A549 (cell line): ENCODE measurements around the gene GLRA1. TPM values are rescaled to one million over a fixed set of nuclear protein-coding genes. Genes with fewer than 3 reads are reported as not detected.

ENCODE experiments used
- ATAC-seq, 2 experiments: fragments of 200-7000 bp in 1 of 2; fragments of >200 bp in 1 of 2; cut with Nextera tagmentation in 1 of 2; cut with Tn5 transposase in 1 of 2; 3 replicates each; pipeline versions ENCODE4 v1.8.0 to v1.9.1; 2018 to 2020; ENCODE audit warnings: mild to moderate bottlenecking in 1 of 2, moderate library complexity in 1 of 2
- CTCF ChIA-PET: fragments of 300-600 bp; sonication (Branson Sonifier 250); formaldehyde crosslinking; extraction: SDS; loops from one replicate; lab custom pipeline; 2021; ENCODE audit warnings: antibody characterized with exemption, inconsistent platforms; lab: Yijun Ruan, JAX
- POLR2A ChIA-PET: fragments of 350-600 bp; formaldehyde crosslinking; extraction: SDS; loops from one replicate; lab custom pipeline; 2021; ENCODE audit warnings: antibody characterized with exemption, inconsistent platforms; lab: Yijun Ruan, JAX
- DNase-seq, 2 experiments: peaks; one replicate each; pipeline versions ENCODE4 v3.0.0 to v3.0.0-alpha.2; 2011 to 2016; ENCODE audit warnings: low read depth in 1 of 2, low spot score in 1 of 2
- FAIRE-seq: peaks from 2 replicates; lab custom pipeline; 2011; peaks lifted over from hg19 to GRCh38; lab: Jason Lieb, UNC
- H3K27ac ChIP-seq, 2 experiments: fragments of >200 bp; sonication (Bioruptor Twin); formaldehyde crosslinking; 3 replicates each; pipeline ENCODE4 v1.5.1; 2016 to 2017
- H3K4me1 ChIP-seq: fragments of >200 bp; sonication (Bioruptor Twin); formaldehyde crosslinking; 3 replicates; pipeline ENCODE4 v1.6.1; 2016
- H3K4me2 ChIP-seq: fragments of >200 bp; sonication (Bioruptor Twin); formaldehyde crosslinking; 3 replicates; pipeline ENCODE4 v1.6.1; 2016
- H3K4me3 ChIP-seq: fragments of >200 bp; sonication (Bioruptor Twin); formaldehyde crosslinking; 3 replicates; pipeline ENCODE4 v1.5.1; 2016
- H3K9me3 ChIP-seq: fragments of >200 bp; sonication (Bioruptor Twin); formaldehyde crosslinking; 3 replicates; pipeline ENCODE4 v1.6.1; 2016
- BHLHE40 ChIP-seq: IDR thresholded peaks from 2 replicates; pipeline ENCODE4 v1.6.1; 2012; ENCODE audit warnings: low read depth, low read length, inconsistent platforms
- CHD2 ChIP-seq: fragments of 150-350 bp; IDR thresholded peaks from 2 replicates; pipeline ENCODE4 v1.6.1; 2014; ENCODE audit warnings: low read length; ENCODE audit not compliant: partially characterized antibody
- ELK1 ChIP-seq: fragments of 150-350 bp; IDR thresholded peaks from 2 replicates; pipeline ENCODE4 v1.6.1; 2014; ENCODE audit warnings: low read depth, mild to moderate bottlenecking, low read length
- ESRRA ChIP-seq: fragments of 150-350 bp; IDR thresholded peaks from 2 replicates; pipeline ENCODE4 v1.6.1; 2014; ENCODE audit warnings: mild to moderate bottlenecking, low read length, borderline replicate concordance
- FOSB ChIP-seq: fragments of 250-450 bp; sonication (Bioruptor Pico); IDR thresholded peaks from 2 replicates; pipeline ENCODE4 v1.5.0; 2020; ENCODE audit warnings: mild to moderate bottlenecking, moderate library complexity
- HES2 ChIP-seq: fragments of >200 bp; sonication (Bioruptor Twin); formaldehyde crosslinking; IDR thresholded peaks from 2 replicates; pipeline ENCODE4 v1.6.1; 2016
- HEYL ChIP-seq: fragments of 250-450 bp; sonication (Bioruptor Pico); IDR thresholded peaks from 2 replicates; pipeline ENCODE4 v1.8.0; 2021; ENCODE audit warnings: mild to moderate bottlenecking, moderate library complexity
- HMGXB4 ChIP-seq: fragments of 250-450 bp; sonication (Bioruptor Pico); IDR thresholded peaks from 2 replicates; pipeline ENCODE4 v1.5.0; 2021; ENCODE audit warnings: mild to moderate bottlenecking, moderate library complexity, borderline replicate concordance
- HOXA7 ChIP-seq: fragments of 250-450 bp; sonication (Bioruptor Pico); IDR thresholded peaks from 2 replicates; pipeline ENCODE4 v1.5.0; 2020; ENCODE audit warnings: mild to moderate bottlenecking, moderate library complexity
- HOXB13 ChIP-seq: fragments of 250-450 bp; sonication (Bioruptor Pico); IDR thresholded peaks from 2 replicates; pipeline ENCODE4 v1.5.0; 2020; ENCODE audit warnings: low read depth, mild to moderate bottlenecking, moderate library complexity
- HOXB5 ChIP-seq: fragments of 250-450 bp; sonication (Bioruptor Pico); IDR thresholded peaks from 2 replicates; pipeline ENCODE4 v1.5.0; 2020; ENCODE audit warnings: mild to moderate bottlenecking, moderate library complexity
- JUN ChIP-seq, 2 experiments: fragments of >200 bp; sonication (Bioruptor Twin); formaldehyde crosslinking; IDR thresholded peaks; 2 replicates in 1 of 2; 3 replicates in 1 of 2; pipeline ENCODE4 v1.6.1; 2016 to 2017
- JUNB ChIP-seq: fragments of >200 bp; sonication (Bioruptor Twin); formaldehyde crosslinking; IDR thresholded peaks from 2 replicates; pipeline ENCODE4 v1.6.1; 2016
- KDM1A ChIP-seq: fragments of 200-600 bp; sonication (generic); IDR thresholded peaks from 2 replicates; pipeline ENCODE4 v1.6.1; 2016; ENCODE audit warnings: low read depth, mild to moderate bottlenecking
- KDM5A ChIP-seq: fragments of 200-600 bp; sonication (generic); IDR thresholded peaks from 2 replicates; pipeline ENCODE4 v1.6.1; 2016; ENCODE audit warnings: antibody characterized with exemption, mild to moderate bottlenecking
- MAFK ChIP-seq: fragments of 450-650 bp; IDR thresholded peaks from 2 replicates; pipeline ENCODE4 v1.6.1; 2014; ENCODE audit not compliant: partially characterized antibody
- MAZ ChIP-seq: fragments of 150-350 bp; IDR thresholded peaks from 2 replicates; pipeline ENCODE4 v1.6.1; 2014; ENCODE audit warnings: antibody characterized with exemption, low read depth, low read length, borderline replicate concordance
- MYC ChIP-seq: IDR thresholded peaks from 2 replicates; pipeline ENCODE4 v1.6.1; 2012; ENCODE audit warnings: mild to moderate bottlenecking, inconsistent platforms, low read length, improper control_type of control experiment, borderline replicate concordance
- NPAS2 ChIP-seq: fragments of 250-450 bp; sonication (Bioruptor Pico); IDR thresholded peaks from 2 replicates; pipeline ENCODE4 v1.8.0; 2022; ENCODE audit warnings: mild to moderate bottlenecking, moderate library complexity, borderline replicate concordance
- POLR2AphosphoS2 ChIP-seq: conservative IDR thresholded peaks from 2 replicates; pipeline ENCODE4 v1.6.1; 2012; ENCODE audit warnings: low read length, improper control_type of control experiment, inconsistent platforms
- RARB ChIP-seq: fragments of 250-450 bp; sonication (Bioruptor Pico); IDR thresholded peaks from 2 replicates; pipeline ENCODE4 v1.8.0; 2021; ENCODE audit warnings: mild to moderate bottlenecking, moderate library complexity
- REST ChIP-seq: fragments of 200-600 bp; sonication (generic); IDR thresholded peaks from 2 replicates; pipeline ENCODE4 v1.6.1; 2016; ENCODE audit warnings: antibody characterized with exemption, mild to moderate bottlenecking, moderate library complexity
- RFX5 ChIP-seq: fragments of 450-650 bp; IDR thresholded peaks from 2 replicates; pipeline ENCODE4 v1.7.1; 2014; ENCODE audit warnings: antibody characterized with exemption, mild to moderate bottlenecking, moderate library complexity
- RNF2 ChIP-seq: fragments of 200-600 bp; sonication (generic); IDR thresholded peaks from 2 replicates; pipeline ENCODE4 v1.6.1; 2016; ENCODE audit warnings: low read depth, mild to moderate bottlenecking, antibody characterized with exemption, moderate library complexity, borderline replicate concordance
- SMC3 ChIP-seq: fragments of >200 bp; sonication (Bioruptor Twin); formaldehyde crosslinking; IDR thresholded peaks from 3 replicates; pipeline ENCODE4 v1.6.1; 2018; ENCODE audit warnings: inconsistent platforms
- ZSCAN20 ChIP-seq: fragments of 250-450 bp; sonication (Bioruptor Pico); IDR thresholded peaks from 2 replicates; pipeline ENCODE4 v1.8.0; 2022; ENCODE audit warnings: mild to moderate bottlenecking, moderate library complexity
- WGBS: methylation state at CpG from one replicate; pipeline ENCODE4 v1.1.6; 2017; ENCODE audit errors: missing lambda C conversion rate; 5-methylcytosine and 5-hydroxymethylcytosine counted together
- polyA plus RNA-seq, 4 experiments: library from polyadenylated mRNA; depleted of rRNA in 3 of 4; stranded (reverse); fragments of >200 nt; fragmentation: RNase III in 1 of 4; extraction: RNeasy Plus Mini Kit Qiagen cat#74134 plus additional on column Dnase treatment in 1 of 4; gene quantifications; 2 replicates in 3 of 4; 3 replicates in 1 of 4; pipeline ENCODE4 v1.2.3, GENCODE V29; 2011 to 2017

Gene GLRA1
- polyA plus RNA-seq, 2 of the 4 experiments (the other 2 are of a cell fraction): not detected

GRCh38 chr5:151885138-151885908 lies 39.3 kb downstream of the GLRA1 start:
- FAIRE-seq: no peak
- ChIA-PET CTCF (interaction anchor here (1.3 to 1.9 kb wide), 2 partner anchors 18 to 258 kb away, joined by 5 to 6 read pairs; no protein-coding TSS in a partner anchor), POLR2A (no interaction called here)
- Histone ChIP-seq H3K9me3 (no peaks in the 10 kb centered on the region), H3K4me3 (no peak overlapping the region), H3K4me2 (no peak overlapping the region), H3K27ac (no peak overlapping the region), H3K4me1 (no peaks in the 10 kb centered on the region)
- WGBS: 38% methylated on average over 9 of the region's 9 CpGs
- TF ChIP-seq HOXA7 (CRISPR knock-in tag) (no peak), HEYL (CRISPR knock-in tag) (no peak), REST (no peak), ESRRA (no peak), CHD2 (no peak), RNF2 (no peak), HES2 (no peak), JUNB (no peak)
- DNase-seq: no peak
- no peak for ATAC-seq

GRCh38 chr5:151881621-151882225 lies 42.9 kb downstream of the GLRA1 start:
- TF ChIP-seq KDM1A (no peak), NPAS2 (CRISPR knock-in tag) (no peak), SMC3 (no peak), BHLHE40 (no peak), FOSB (CRISPR knock-in tag) (no peak), CHD2 (no peak), MYC (no peak), HOXB13 (CRISPR knock-in tag) (no peak), KDM5A (no peak), ZSCAN20 (CRISPR knock-in tag) (no peak), HMGXB4 (CRISPR knock-in tag) (no peak), JUN (IDR thresholded peaks at IDR 0.05) (no peak), POLR2AphosphoS2 (no peak), RARB (CRISPR knock-in tag) (no peak), ELK1 (no peak), HOXB5 (CRISPR knock-in tag) (no peak), MAFK (no peak), MAZ (no peak), RFX5 (no peak)
- Histone ChIP-seq H3K4me3 (no peak overlapping the region), H3K9me3 (no peaks in the 10 kb centered on the region), H3K4me1 (no peaks in the 10 kb centered on the region), H3K27ac (no peak overlapping the region), H3K4me2 (no peak overlapping the region)
- 25% methylated on average over 2 of the region's 2 CpGs for WGBS
- DNase-seq (no peak), FAIRE-seq (no peak), ATAC-seq (peak; percentile 27 to 30; a peak in 1 of 6 replicates)
- ChIA-PET CTCF (interaction anchor here (0.7 kb wide), 1 partner anchor 68 kb away, joined by 3 read pairs; no protein-coding TSS in a partner anchor), POLR2A (no interaction called here)
